HepG2 (cell line): ENCODE results near the gene CCR9. TPM values are rescaled to one million over a fixed set of nuclear protein-coding genes. Genes with fewer than 3 reads are reported as not detected.

Source experiments
- ATAC-seq: fragments of 200-7000 bp; cut with Tn5 transposase; 3 replicates; pipeline ENCODE4 v1.9.1; 2020; ENCODE audit warnings: mild to moderate bottlenecking, moderate library complexity
- BruUV-seq: library from RNA; stranded (reverse); fragments of 400-500 nt; replicated peaks from 2 replicates; lab custom pipeline; 2021; lab: Mats Ljungman, UMichigan
- CTCF ChIA-PET: fragments of 300-600 bp; formaldehyde crosslinking; extraction: SDS; loops from one replicate; lab custom pipeline; 2021; ENCODE audit warnings: low total read pairs, inconsistent platforms, low intra/inter-chr PET ratio; lab: Yijun Ruan, JAX
- POLR2A ChIA-PET: fragments of 350-600 bp; sonication (Branson Sonifier 250); formaldehyde crosslinking; loops from one replicate; lab custom pipeline; 2020; ENCODE audit warnings: antibody characterized with exemption, inconsistent platforms; lab: Yijun Ruan, JAX
- DNase-seq: peaks from one replicate; pipeline ENCODE4 v3.0.0-alpha.2; 2015; ENCODE audit warnings: low spot score
- FAIRE-seq: peaks from 3 replicates; lab custom pipeline; 2011; peaks lifted over from hg19 to GRCh38; lab: Jason Lieb, UNC
- H2AFZ ChIP-seq: one replicate; pipeline ENCODE4 v1.6.1; 2011; ENCODE audit warnings: low read length, inconsistent platforms
- H3K27ac ChIP-seq: fragments of 300-600 bp; 3 replicates; pipeline ENCODE4 v1.8.0; 2011; ENCODE audit warnings: mixed run types, mild to moderate bottlenecking, mixed read lengths, low read length, inconsistent platforms; ENCODE audit not compliant: insufficient read depth; ENCODE audit errors: extremely low read length
- H3K27me3 ChIP-seq, 2 experiments: fragments of 200-600 bp in 1 of 2; 2 replicates in 1 of 2; 3 replicates in 1 of 2; pipeline versions ENCODE4 v1.6.0 to v1.8.0; 2011; ENCODE audit warnings: low read length in 2 of 2, mild to moderate bottlenecking in 2 of 2, moderate library complexity in 2 of 2, inconsistent platforms in 1 of 2; ENCODE audit not compliant: insufficient read depth in 2 of 2, control insufficient read depth in 1 of 2
- H3K36me3 ChIP-seq, 2 experiments: fragments of 200-600 bp in 1 of 2; replicated peaks in 1 of 2; 2 replicates in 1 of 2; 3 replicates in 1 of 2; pipeline versions ENCODE4 v1.5.1 to v1.8.0; 2011; ENCODE audit warnings: low read length in 2 of 2, inconsistent platforms in 1 of 2; ENCODE audit not compliant: insufficient read depth in 2 of 2, control insufficient read depth in 1 of 2
- H3K4me1 ChIP-seq: 2 replicates; pipeline ENCODE4 v1.5.1; 2012; ENCODE audit warnings: low read length, inconsistent platforms; ENCODE audit not compliant: insufficient read depth
- H3K4me2 ChIP-seq: 2 replicates; pipeline ENCODE4 v1.6.0; 2011; ENCODE audit warnings: low read depth, low read length, inconsistent platforms
- H3K4me3 ChIP-seq, 3 experiments: fragments of 200-600 bp in 1 of 3; sonication (generic), shearing (Covaris generic) in 1 of 3; replicated peaks in 1 of 3; 2 replicates each; pipeline ENCODE4 v1.5.1; 2011 to 2016; ENCODE audit warnings: low read length in 3 of 3, inconsistent platforms in 2 of 3, low read depth in 2 of 3, mild to moderate bottlenecking in 2 of 3, control low read depth in 1 of 3, mixed read lengths in 1 of 3; ENCODE audit not compliant: insufficient read depth in 1 of 3
- H3K79me2 ChIP-seq: one replicate; pipeline ENCODE4 v1.6.1; 2011; ENCODE audit warnings: low read length, inconsistent platforms; ENCODE audit not compliant: insufficient read depth
- H3K9ac ChIP-seq: 2 replicates; pipeline ENCODE4 v1.6.0; 2011; ENCODE audit warnings: mild to moderate bottlenecking, low read depth, low read length, inconsistent platforms; ENCODE audit not compliant: insufficient read depth
- H3K9me3 ChIP-seq: 2 replicates; pipeline ENCODE4 v1.5.1; 2012; ENCODE audit warnings: mild to moderate bottlenecking, low read length
- H4K20me1 ChIP-seq: 2 replicates; pipeline ENCODE4 v1.6.0; 2011; ENCODE audit warnings: inconsistent platforms, mild to moderate bottlenecking, low read length, moderate library complexity; ENCODE audit not compliant: insufficient read depth
- CREM ChIP-seq, 2 experiments: sonication (generic) in 1 of 2; formaldehyde crosslinking in 1 of 2; IDR thresholded peaks; 2 replicates each; pipeline versions ENCODE4 v1.4.0 to v1.6.1; 2016 to 2020; ENCODE audit warnings: antibody characterized with exemption in 1 of 2, mild to moderate bottlenecking in 1 of 2, missing genetic modification reagents in 1 of 2
- ETV6 ChIP-seq: sonication (generic); formaldehyde crosslinking; conservative IDR thresholded peaks from 2 replicates; pipeline ENCODE4 v1.4.0; 2020; ENCODE audit warnings: missing genetic modification reagents
- JUNB ChIP-seq: sonication (generic); formaldehyde crosslinking; IDR thresholded peaks from 2 replicates; pipeline ENCODE4 v1.8.0; 2022; ENCODE audit warnings: missing genetic modification reagents, mild to moderate bottlenecking, borderline replicate concordance
- MAFG ChIP-seq: sonication (generic); formaldehyde crosslinking; IDR thresholded peaks from 2 replicates; pipeline ENCODE4 v1.5.1; 2020; ENCODE audit warnings: mild to moderate bottlenecking, missing genetic modification reagents
- NAIF1 ChIP-seq: sonication (generic); formaldehyde crosslinking; IDR thresholded peaks from 2 replicates; pipeline ENCODE4 v1.5.0; 2020; ENCODE audit warnings: mild to moderate bottlenecking, missing genetic modification reagents, borderline replicate concordance
- PITX1 ChIP-seq: sonication (generic); formaldehyde crosslinking; IDR thresholded peaks from 2 replicates; pipeline ENCODE4 v1.5.1; 2020; ENCODE audit warnings: mild to moderate bottlenecking, missing genetic modification reagents
- RELA ChIP-seq: sonication (generic); formaldehyde crosslinking; IDR thresholded peaks from 2 replicates; pipeline ENCODE4 v1.4.0; 2020; ENCODE audit warnings: missing genetic modification reagents
- SIN3A ChIP-seq: IDR thresholded peaks from 2 replicates; pipeline ENCODE4 v1.6.1; 2011; ENCODE audit warnings: low read depth, mild to moderate bottlenecking, control low read depth, low read length, borderline replicate concordance
- SMC3 ChIP-seq: IDR thresholded peaks from 2 replicates; pipeline ENCODE4 v1.6.1; 2011; ENCODE audit warnings: low read length, improper control_type of control experiment
- YEATS4 ChIP-seq: sonication (generic); formaldehyde crosslinking; IDR thresholded peaks from 2 replicates; pipeline ENCODE4 v1.4.0; 2020; ENCODE audit warnings: missing genetic modification reagents, borderline replicate concordance
- ZFP37 ChIP-seq: sonication (generic); formaldehyde crosslinking; IDR thresholded peaks from 2 replicates; pipeline ENCODE4 v1.4.0; 2020; ENCODE audit warnings: missing genetic modification reagents, borderline replicate concordance
- ZKSCAN1 ChIP-seq: fragments of 150-350 bp; IDR thresholded peaks from 2 replicates; pipeline ENCODE4 v1.6.1; 2014; ENCODE audit warnings: low read length
- ZSCAN25 ChIP-seq: sonication (generic); formaldehyde crosslinking; IDR thresholded peaks from 2 replicates; pipeline ENCODE4 v1.8.0; 2022; ENCODE audit warnings: mild to moderate bottlenecking, missing genetic modification reagents
- WGBS: methylation state at CpG from one replicate; pipeline ENCODE4 v1.1.6; 2017; ENCODE audit warnings: low lambda C conversion rate; 5-methylcytosine and 5-hydroxymethylcytosine counted together
- in situ Hi-C: cut with HindIII; loops from 2 replicates; pipeline ENCODE4 v1.10.0; 2017; ENCODE audit warnings: low pct_unique_long_range_greater_than_20kb; ENCODE audit not compliant: extremely low pct_ligation_motif_present
- intact Hi-C: fragments of 100-400 bp; cut with micrococcal nuclease; formaldehyde crosslinking; loops from one replicate; pipeline ENCODE4 v1.10.0; 2022; ENCODE audit not compliant: unreplicated experiment
- polyA plus RNA-seq, 8 experiments: library from polyadenylated mRNA; depleted of rRNA in 3 of 8; stranded (reverse) in 7 of 8; unstranded in 1 of 8; fragments of >200 nt; fragmentation: Illumina TruSeq in 4 of 8; extraction: Trizol in 4 of 8; gene quantifications; 2 replicates each; pipeline versions ENCODE4 v1.2.1 to v1.2.3, GENCODE V29; 2011 to 2016; ENCODE audit warnings: low read depth in 4 of 8, missing spikeins in 1 of 8, mixed read lengths in 1 of 8; ENCODE audit not compliant: insufficient read depth in 1 of 8
- total RNA-seq, 5 experiments: library from RNA; depleted of rRNA; stranded (reverse); fragments of >200 nt; fragmentation: Illumina TruSeq; extraction: Trizol; gene quantifications; 2 replicates each; pipeline ENCODE4 v1.2.3, GENCODE V29; 2016; ENCODE audit warnings: low read depth in 1 of 5
- TF ChIP-seq, protein P1 (sequence below): sonication (generic); formaldehyde crosslinking; IDR thresholded peaks from 2 replicates; pipeline ENCODE4 v1.4.0; 2020; ENCODE audit warnings: missing genetic modification reagents
- TF ChIP-seq, protein P2 (sequence below): sonication (generic); formaldehyde crosslinking; IDR thresholded peaks from 2 replicates; pipeline ENCODE4 v1.5.1; 2020; ENCODE audit warnings: missing genetic modification reagents, mild to moderate bottlenecking, borderline replicate concordance
- TF ChIP-seq, protein P3 (sequence below): sonication (generic); formaldehyde crosslinking; IDR thresholded peaks from 2 replicates; pipeline ENCODE4 v1.5.1; 2020; ENCODE audit warnings: missing genetic modification reagents, mild to moderate bottlenecking, borderline replicate concordance
- TF ChIP-seq, protein P4 (sequence below): sonication (generic); formaldehyde crosslinking; IDR thresholded peaks from 2 replicates; pipeline ENCODE4 v1.4.0; 2020; ENCODE audit warnings: mild to moderate bottlenecking, missing genetic modification reagents
- TF ChIP-seq, protein P5 (sequence below): IDR thresholded peaks from 2 replicates; pipeline ENCODE4 v1.6.1; 2016

CCR9 gene
- total and polyA plus RNA-seq, 2 of the 13 experiments (the other 11 are each of a cell fraction or from before 2014, with no cell fraction given), result not detected

DNA sequence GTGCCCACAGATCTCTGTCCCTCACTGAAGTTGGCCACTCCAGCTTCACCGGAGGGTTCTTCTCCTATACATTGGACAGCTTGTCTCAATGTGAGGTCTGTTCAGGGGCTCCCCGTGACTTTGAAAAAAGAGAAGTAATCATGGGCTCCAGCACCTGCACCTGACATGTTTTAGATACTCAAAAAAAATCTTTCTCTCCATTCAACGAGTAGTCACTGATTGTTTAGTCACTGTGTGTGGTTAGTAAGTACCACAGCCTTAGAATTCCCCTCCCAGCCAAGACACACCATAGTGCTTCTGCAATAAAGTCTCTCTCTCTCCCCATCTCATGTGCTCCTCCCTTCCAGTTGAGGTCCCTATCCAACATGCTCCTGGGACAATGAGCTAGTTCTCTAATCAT, 18.6 kb downstream of the CCR9 start:
- no peaks in the 10 kb centered on the region for H3K36me3 ChIP-seq
- no TSS peak for BruUV-seq
- H3K9me3 ChIP-seq, result no peaks in the 10 kb centered on the region
- in situ Hi-C loops, result loop anchor here (25.0 kb wide), 1 partner anchor 668 kb away; the partner anchor contains the start of gene TMEM158
- H3K27me3 ChIP-seq, result no peaks in the 10 kb centered on the region
- ChIA-PET POLR2A (no interaction called here), CTCF (no interaction called here)
- intact Hi-C loops, result no loop called here
- 27% methylated on average over 3 of the region's 3 CpGs for WGBS
- no peak for DNase-seq
- no peak overlapping the region for H3K4me3 ChIP-seq
- no peaks in the 10 kb centered on the region for H3K79me2 ChIP-seq
- H3K27ac ChIP-seq, result no peak overlapping the region
- H3K4me1 ChIP-seq, result peaks cover 8% of the 10 kb centered on the region; the same call in 1 of the 2 replicates
- no peak overlapping the region for H2AFZ ChIP-seq
- no peak overlapping the region for H3K9ac ChIP-seq
- no peak for ATAC-seq
- no peaks in the 10 kb centered on the region for H4K20me1 ChIP-seq
- H3K4me2 ChIP-seq, result no peak overlapping the region
- FAIRE-seq, result no peak
- TF ChIP-seq SIN3A, result no peak
- TF ChIP-seq, protein P1, sequence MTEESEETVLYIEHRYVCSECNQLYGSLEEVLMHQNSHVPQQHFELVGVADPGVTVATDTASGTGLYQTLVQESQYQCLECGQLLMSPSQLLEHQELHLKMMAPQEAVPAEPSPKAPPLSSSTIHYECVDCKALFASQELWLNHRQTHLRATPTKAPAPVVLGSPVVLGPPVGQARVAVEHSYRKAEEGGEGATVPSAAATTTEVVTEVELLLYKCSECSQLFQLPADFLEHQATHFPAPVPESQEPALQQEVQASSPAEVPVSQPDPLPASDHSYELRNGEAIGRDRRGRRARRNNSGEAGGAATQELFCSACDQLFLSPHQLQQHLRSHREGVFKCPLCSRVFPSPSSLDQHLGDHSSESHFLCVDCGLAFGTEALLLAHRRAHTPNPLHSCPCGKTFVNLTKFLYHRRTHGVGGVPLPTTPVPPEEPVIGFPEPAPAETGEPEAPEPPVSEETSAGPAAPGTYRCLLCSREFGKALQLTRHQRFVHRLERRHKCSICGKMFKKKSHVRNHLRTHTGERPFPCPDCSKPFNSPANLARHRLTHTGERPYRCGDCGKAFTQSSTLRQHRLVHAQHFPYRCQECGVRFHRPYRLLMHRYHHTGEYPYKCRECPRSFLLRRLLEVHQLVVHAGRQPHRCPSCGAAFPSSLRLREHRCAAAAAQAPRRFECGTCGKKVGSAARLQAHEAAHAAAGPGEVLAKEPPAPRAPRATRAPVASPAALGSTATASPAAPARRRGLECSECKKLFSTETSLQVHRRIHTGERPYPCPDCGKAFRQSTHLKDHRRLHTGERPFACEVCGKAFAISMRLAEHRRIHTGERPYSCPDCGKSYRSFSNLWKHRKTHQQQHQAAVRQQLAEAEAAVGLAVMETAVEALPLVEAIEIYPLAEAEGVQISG (CRISPR knock-in tag), result no peak
- TF ChIP-seq SMC3, result no peak
- TF ChIP-seq PITX1, result no peak
- TF ChIP-seq YEATS4 (CRISPR knock-in tag), result no peak
- no peak for TF ChIP-seq JUNB (CRISPR knock-in tag)
- TF ChIP-seq ZSCAN25, result no peak
- TF ChIP-seq, protein P2, sequence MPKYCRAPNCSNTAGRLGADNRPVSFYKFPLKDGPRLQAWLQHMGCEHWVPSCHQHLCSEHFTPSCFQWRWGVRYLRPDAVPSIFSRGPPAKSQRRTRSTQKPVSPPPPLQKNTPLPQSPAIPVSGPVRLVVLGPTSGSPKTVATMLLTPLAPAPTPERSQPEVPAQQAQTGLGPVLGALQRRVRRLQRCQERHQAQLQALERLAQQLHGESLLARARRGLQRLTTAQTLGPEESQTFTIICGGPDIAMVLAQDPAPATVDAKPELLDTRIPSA (CRISPR knock-in tag), result no peak
- TF ChIP-seq RELA (CRISPR knock-in tag), result no peak
- no peak for TF ChIP-seq MAFG (CRISPR knock-in tag)
- TF ChIP-seq, protein P3, sequence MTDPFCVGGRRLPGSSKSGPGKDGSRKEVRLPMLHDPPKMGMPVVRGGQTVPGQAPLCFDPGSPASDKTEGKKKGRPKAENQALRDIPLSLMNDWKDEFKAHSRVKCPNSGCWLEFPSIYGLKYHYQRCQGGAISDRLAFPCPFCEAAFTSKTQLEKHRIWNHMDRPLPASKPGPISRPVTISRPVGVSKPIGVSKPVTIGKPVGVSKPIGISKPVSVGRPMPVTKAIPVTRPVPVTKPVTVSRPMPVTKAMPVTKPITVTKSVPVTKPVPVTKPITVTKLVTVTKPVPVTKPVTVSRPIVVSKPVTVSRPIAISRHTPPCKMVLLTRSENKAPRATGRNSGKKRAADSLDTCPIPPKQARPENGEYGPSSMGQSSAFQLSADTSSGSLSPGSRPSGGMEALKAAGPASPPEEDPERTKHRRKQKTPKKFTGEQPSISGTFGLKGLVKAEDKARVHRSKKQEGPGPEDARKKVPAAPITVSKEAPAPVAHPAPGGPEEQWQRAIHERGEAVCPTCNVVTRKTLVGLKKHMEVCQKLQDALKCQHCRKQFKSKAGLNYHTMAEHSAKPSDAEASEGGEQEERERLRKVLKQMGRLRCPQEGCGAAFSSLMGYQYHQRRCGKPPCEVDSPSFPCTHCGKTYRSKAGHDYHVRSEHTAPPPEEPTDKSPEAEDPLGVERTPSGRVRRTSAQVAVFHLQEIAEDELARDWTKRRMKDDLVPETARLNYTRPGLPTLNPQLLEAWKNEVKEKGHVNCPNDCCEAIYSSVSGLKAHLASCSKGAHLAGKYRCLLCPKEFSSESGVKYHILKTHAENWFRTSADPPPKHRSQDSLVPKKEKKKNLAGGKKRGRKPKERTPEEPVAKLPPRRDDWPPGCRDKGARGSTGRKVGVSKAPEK (CRISPR knock-in tag), result no peak
- TF ChIP-seq, protein P4, sequence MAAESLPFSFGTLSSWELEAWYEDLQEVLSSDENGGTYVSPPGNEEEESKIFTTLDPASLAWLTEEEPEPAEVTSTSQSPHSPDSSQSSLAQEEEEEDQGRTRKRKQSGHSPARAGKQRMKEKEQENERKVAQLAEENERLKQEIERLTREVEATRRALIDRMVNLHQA (CRISPR knock-in tag), result no peak
- TF ChIP-seq ZFP37 (CRISPR knock-in tag), result no peak
- TF ChIP-seq CREM (IDR thresholded peaks at IDR 0.05), result no peak
- no peak for TF ChIP-seq CREM (CRISPR knock-in tag; IDR thresholded peaks at IDR 0.05)
- no peak for TF ChIP-seq ZKSCAN1
- TF ChIP-seq, protein P5, sequence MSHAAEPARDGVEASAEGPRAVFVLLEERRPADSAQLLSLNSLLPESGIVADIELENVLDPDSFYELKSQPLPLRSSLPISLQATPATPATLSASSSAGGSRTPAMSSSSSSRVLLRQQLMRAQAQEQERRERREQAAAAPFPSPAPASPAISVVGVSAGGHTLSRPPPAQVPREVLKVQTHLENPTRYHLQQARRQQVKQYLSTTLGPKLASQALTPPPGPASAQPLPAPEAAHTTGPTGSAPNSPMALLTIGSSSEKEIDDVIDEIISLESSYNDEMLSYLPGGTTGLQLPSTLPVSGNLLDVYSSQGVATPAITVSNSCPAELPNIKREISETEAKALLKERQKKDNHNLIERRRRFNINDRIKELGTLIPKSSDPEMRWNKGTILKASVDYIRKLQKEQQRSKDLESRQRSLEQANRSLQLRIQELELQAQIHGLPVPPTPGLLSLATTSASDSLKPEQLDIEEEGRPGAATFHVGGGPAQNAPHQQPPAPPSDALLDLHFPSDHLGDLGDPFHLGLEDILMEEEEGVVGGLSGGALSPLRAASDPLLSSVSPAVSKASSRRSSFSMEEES (CRISPR knock-in tag), result no peak
- TF ChIP-seq ETV6 (CRISPR knock-in tag), result no peak
- TF ChIP-seq NAIF1 (CRISPR knock-in tag), result no peak
